Karpas-422 (cell line): ENCODE results near the gene APCDD1. TPM values are rescaled to one million over a fixed set of nuclear protein-coding genes. Genes with fewer than 3 reads are reported as not detected.

Experiments
- DNase-seq: peaks from one replicate; pipeline ENCODE4 v3.0.0-alpha.2; 2015
- H2AFZ ChIP-seq: fragments of 200-600 bp; sonication (generic); 2 replicates; pipeline ENCODE4 v1.6.1; 2014; ENCODE audit warnings: antibody characterized with exemption, low read length, mixed read lengths
- H3K27ac ChIP-seq: fragments of 200-600 bp; sonication (generic); 2 replicates; pipeline ENCODE4 v1.5.1; 2014; ENCODE audit warnings: mild to moderate bottlenecking, low read length, moderate library complexity
- H3K27me3 ChIP-seq: fragments of 200-600 bp; sonication (generic); 2 replicates; pipeline ENCODE4 v1.6.1; 2014; ENCODE audit warnings: low read length, mixed read lengths
- H3K36me3 ChIP-seq: fragments of 200-600 bp; sonication (generic); 2 replicates; pipeline ENCODE4 v1.6.1; 2014; ENCODE audit warnings: low read length, mixed read lengths; ENCODE audit not compliant: insufficient read depth
- H3K4me1 ChIP-seq: fragments of 200-600 bp; sonication (generic); 2 replicates; pipeline ENCODE4 v1.6.1; 2014; ENCODE audit warnings: mild to moderate bottlenecking, low read length, mixed read lengths
- H3K4me2 ChIP-seq: fragments of 200-600 bp; sonication (generic); 2 replicates; pipeline ENCODE4 v1.6.1; 2014; ENCODE audit warnings: low read length, low read depth, mild to moderate bottlenecking; ENCODE audit not compliant: poor library complexity, severe bottlenecking
- H3K4me3 ChIP-seq: fragments of 200-600 bp; sonication (generic); 2 replicates; pipeline ENCODE4 v1.5.1; 2014; ENCODE audit warnings: mild to moderate bottlenecking, antibody characterized with exemption, low read length, mixed read lengths
- H3K79me2 ChIP-seq: fragments of 200-600 bp; sonication (generic); 2 replicates; pipeline ENCODE4 v1.6.1; 2014; ENCODE audit warnings: mild to moderate bottlenecking, low read length, mixed read lengths
- H3K9ac ChIP-seq: fragments of 200-600 bp; sonication (generic); 2 replicates; pipeline ENCODE4 v1.6.0; 2014; ENCODE audit warnings: low read length
- H3K9me2 ChIP-seq: fragments of 200-600 bp; sonication (generic), shearing (Covaris generic); replicated peaks from 2 replicates; pipeline ENCODE4 v1.6.0; 2014; ENCODE audit warnings: mild to moderate bottlenecking, low read length, moderate library complexity; ENCODE audit not compliant: insufficient read depth
- H3K9me3 ChIP-seq: fragments of 300-700, 200-600 bp; sonication (generic); 2 replicates; pipeline ENCODE4 v1.6.1; 2014; ENCODE audit warnings: low read length, mixed read lengths
- H4K20me1 ChIP-seq: fragments of 200-600 bp; sonication (generic); 2 replicates; pipeline ENCODE4 v1.6.1; 2014; ENCODE audit warnings: mild to moderate bottlenecking, antibody characterized with exemption, low read length, low read depth; ENCODE audit not compliant: insufficient read depth
- total RNA-seq: library from RNA; depleted of rRNA; stranded (reverse); fragments of >200 nt; shearing (Covaris generic); gene quantifications from 2 replicates; pipeline ENCODE4 v1.2.3, GENCODE V29; 2014; ENCODE audit warnings: low replicate concordance

The APCDD1 gene
- total RNA-seq, 1 experiment from 2014 or later: not detected

DNA sequence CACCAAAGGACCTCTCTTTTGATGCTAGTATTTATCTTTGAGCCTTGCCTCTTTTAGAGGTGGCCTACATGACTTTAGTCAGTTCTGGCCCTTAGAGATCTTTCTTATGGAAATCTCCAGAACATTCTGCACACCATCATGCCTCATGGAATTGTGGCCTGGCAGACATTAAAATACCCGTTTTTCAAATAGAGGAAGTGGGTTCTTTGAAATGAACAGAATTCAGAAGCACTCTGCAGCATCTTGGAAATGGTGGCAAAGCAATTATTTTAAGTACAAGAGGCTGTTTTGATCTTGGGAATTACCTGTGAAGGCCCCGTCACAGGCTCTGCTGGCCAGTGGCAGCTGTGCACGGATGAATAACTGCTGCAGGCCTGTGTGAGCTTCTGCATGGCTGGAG is 40.7 kb upstream of the APCDD1 start:
- H2AFZ ChIP-seq: no peak overlapping the region
- no peak overlapping the region for H3K4me2 ChIP-seq
- H3K27me3 ChIP-seq: no peaks in the 10 kb centered on the region
- DNase-seq: no peak
- H3K9ac ChIP-seq: no peak overlapping the region
- H4K20me1 ChIP-seq: no peaks in the 10 kb centered on the region
- H3K36me3 ChIP-seq: no peaks in the 10 kb centered on the region
- H3K9me2 ChIP-seq: no peaks in the 10 kb centered on the region
- H3K27ac ChIP-seq: no peak overlapping the region
- H3K4me1 ChIP-seq: no peaks in the 10 kb centered on the region
- no peak overlapping the region for H3K4me3 ChIP-seq
- H3K79me2 ChIP-seq: no peaks in the 10 kb centered on the region
- no peaks in the 10 kb centered on the region for H3K9me3 ChIP-seq

- Histone ChIP-seq H3K27ac (no peak overlapping the region), H3K4me3 (no peak overlapping the region), H3K79me2 (no peaks in the 10 kb centered on the region), H3K4me2 (no peak overlapping the region), H3K27me3 (no peaks in the 10 kb centered on the region), H3K36me3 (no peaks in the 10 kb centered on the region), H3K9me2 (no peaks in the 10 kb centered on the region), H2AFZ (no peak overlapping the region), H3K9me3 (no peaks in the 10 kb centered on the region), H3K4me1 (no peaks in the 10 kb centered on the region), H4K20me1 (no peaks in the 10 kb centered on the region), H3K9ac (no peak overlapping the region)
- DNase-seq: no peak
These were observed 40.1 kb upstream of the APCDD1 start for GRCh38 chr18:10414293-10414842.

GRCh38 chr18:10416065-10416464 is 38.4 kb upstream of the APCDD1 start:
- H3K27me3 ChIP-seq: no peaks in the 10 kb centered on the region
- no peak overlapping the region for H2AFZ ChIP-seq
- no peaks in the 10 kb centered on the region for H3K79me2 ChIP-seq
- no peak overlapping the region for H3K9ac ChIP-seq
- H3K9me3 ChIP-seq: no peaks in the 10 kb centered on the region
- H3K27ac ChIP-seq: no peak overlapping the region
- H3K9me2 ChIP-seq: no peaks in the 10 kb centered on the region
- DNase-seq: no peak
- H3K36me3 ChIP-seq: no peaks in the 10 kb centered on the region
- H3K4me2 ChIP-seq: no peak overlapping the region
- no peaks in the 10 kb centered on the region for H4K20me1 ChIP-seq
- no peak overlapping the region for H3K4me3 ChIP-seq
- H3K4me1 ChIP-seq: no peaks in the 10 kb centered on the region

- Histone ChIP-seq H3K9me2 (no peaks in the 10 kb centered on the region), H3K27ac (no peak overlapping the region), H2AFZ (no peak overlapping the region), H3K36me3 (no peaks in the 10 kb centered on the region), H3K9ac (no peak overlapping the region), H3K79me2 (no peaks in the 10 kb centered on the region), H3K27me3 (no peaks in the 10 kb centered on the region), H3K4me3 (no peak overlapping the region), H4K20me1 (no peaks in the 10 kb centered on the region), H3K4me1 (no peaks in the 10 kb centered on the region), H3K4me2 (no peak overlapping the region), H3K9me3 (no peaks in the 10 kb centered on the region)
- DNase-seq: no peak
These were observed 37.2 kb upstream of the APCDD1 start for GRCh38 chr18:10417191-10417590.

GRCh38 chr18:10417664-10418063 is 36.8 kb upstream of the APCDD1 start:
- no peak overlapping the region for H3K4me2 ChIP-seq
- no peaks in the 10 kb centered on the region for H3K4me1 ChIP-seq
- H3K9me2 ChIP-seq: no peaks in the 10 kb centered on the region
- H3K27ac ChIP-seq: no peak overlapping the region
- no peaks in the 10 kb centered on the region for H3K79me2 ChIP-seq
- no peaks in the 10 kb centered on the region for H3K9me3 ChIP-seq
- no peaks in the 10 kb centered on the region for H3K27me3 ChIP-seq
- H3K36me3 ChIP-seq: no peaks in the 10 kb centered on the region
- no peak overlapping the region for H3K4me3 ChIP-seq
- no peak overlapping the region for H3K9ac ChIP-seq
- no peak overlapping the region for H2AFZ ChIP-seq
- no peaks in the 10 kb centered on the region for H4K20me1 ChIP-seq
- DNase-seq: no peak

GRCh38 chr18:10418836-10419235 is 35.6 kb upstream of the APCDD1 start:
- no peak overlapping the region for H3K27ac ChIP-seq
- H3K27me3 ChIP-seq: no peaks in the 10 kb centered on the region
- no peaks in the 10 kb centered on the region for H3K36me3 ChIP-seq
- H3K9me3 ChIP-seq: no peaks in the 10 kb centered on the region
- H3K9me2 ChIP-seq: no peaks in the 10 kb centered on the region
- no peaks in the 10 kb centered on the region for H4K20me1 ChIP-seq
- no peak overlapping the region for H2AFZ ChIP-seq
- H3K79me2 ChIP-seq: no peaks in the 10 kb centered on the region
- H3K9ac ChIP-seq: no peak overlapping the region
- no peak overlapping the region for H3K4me2 ChIP-seq
- no peak for DNase-seq
- no peak overlapping the region for H3K4me3 ChIP-seq
- peaks cover 2% of the 10 kb centered on the region; the same call in 1 of the 2 replicates for H3K4me1 ChIP-seq

DNA sequence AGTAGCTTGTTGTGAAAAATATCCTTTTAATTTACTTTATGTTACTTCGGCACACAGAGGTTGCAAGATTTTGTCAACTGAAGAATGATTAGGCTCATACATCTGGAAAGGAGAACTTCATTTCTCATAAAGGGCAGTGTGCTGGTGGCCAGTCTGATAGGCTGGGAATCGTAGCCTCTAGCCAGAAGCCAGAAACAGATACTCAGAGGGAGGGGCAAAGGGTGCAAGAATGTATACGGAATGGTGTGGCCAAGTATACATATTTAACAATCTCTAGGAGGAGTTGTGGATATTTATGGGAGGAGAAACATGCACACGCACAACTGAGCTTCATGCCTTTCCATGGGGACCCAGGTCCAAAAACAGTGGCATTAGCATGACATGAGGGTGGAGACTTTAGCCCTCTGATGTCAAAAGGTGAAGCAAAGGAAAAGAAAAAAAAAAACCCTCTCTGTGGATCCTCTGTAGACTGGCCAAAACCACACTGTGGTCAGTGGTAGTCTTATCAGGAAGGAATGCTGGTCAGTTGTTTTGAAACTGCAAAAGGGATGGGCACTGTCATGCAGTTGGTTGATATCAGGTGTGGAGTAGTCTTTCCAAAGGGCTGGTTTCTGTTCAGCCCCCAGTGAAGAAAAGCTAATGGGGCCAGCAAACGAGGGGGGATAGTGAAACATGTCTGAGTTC is 34.9 kb upstream of the APCDD1 start:
- no peaks in the 10 kb centered on the region for H3K79me2 ChIP-seq
- H3K4me1 ChIP-seq: peaks cover 8% of the 10 kb centered on the region
- no peak overlapping the region for H3K9ac ChIP-seq

GRCh38 chr18:10420561-10421352 is 33.7 kb upstream of the APCDD1 start:
- no peaks in the 10 kb centered on the region for H3K27me3 ChIP-seq

More for the DNA sequence above, 34.9 kb upstream of the APCDD1 start:
- Histone ChIP-seq H3K9me2 (no peaks in the 10 kb centered on the region), H4K20me1 (no peaks in the 10 kb centered on the region), H2AFZ (no peak overlapping the region), H3K36me3 (no peaks in the 10 kb centered on the region), H3K27ac (no peak overlapping the region), H3K4me2 (no peak overlapping the region), H3K27me3 (no peaks in the 10 kb centered on the region), H3K9me3 (no peaks in the 10 kb centered on the region), H3K4me3 (no peak overlapping the region)
- DNase-seq: no peak

More at GRCh38 chr18:10420561-10421352, 33.7 kb upstream of the APCDD1 start:
- Histone ChIP-seq H3K9me3 (no peaks in the 10 kb centered on the region), H3K9me2 (no peaks in the 10 kb centered on the region), H2AFZ (no peak overlapping the region), H3K4me2 (no peak overlapping the region), H3K4me1 (peaks cover 16% of the 10 kb centered on the region), H3K4me3 (no peak overlapping the region), H3K9ac (no peak overlapping the region), H3K79me2 (no peaks in the 10 kb centered on the region), H4K20me1 (no peaks in the 10 kb centered on the region), H3K36me3 (no peaks in the 10 kb centered on the region), H3K27ac (no peak overlapping the region)
- no peak for DNase-seq
